ENCODE results near the gene SLC10A7.

Gene SLC10A7

DNA sequence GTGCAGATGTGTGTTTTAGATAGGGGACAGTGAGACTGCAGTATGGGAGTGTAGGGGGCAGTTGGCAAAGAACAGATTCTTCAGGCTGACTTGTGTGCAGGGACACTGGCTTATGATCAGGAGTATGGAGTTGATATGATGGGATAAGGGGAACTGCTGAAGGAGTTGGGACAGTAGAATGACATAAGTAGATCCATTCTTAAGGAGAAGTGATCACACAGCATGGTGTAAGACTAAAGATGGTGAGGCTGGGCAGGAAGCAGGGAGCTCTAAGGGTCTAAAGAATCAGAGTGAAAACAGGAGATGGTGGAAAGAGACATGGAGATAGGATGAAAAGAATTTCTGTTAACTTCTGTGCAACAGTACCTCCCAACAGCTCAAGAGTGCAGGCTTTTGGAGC is 236.7 kb downstream of the SLC10A7 start:
- H3K4me1 Mint-ChIP-seq, result no peaks in the 10 kb centered on the region
- no peak for DNase-seq
- H3K27ac Mint-ChIP-seq, result no peak overlapping the region
- no peaks in the 10 kb centered on the region for H3K27me3 Mint-ChIP-seq (ENCODE audit: low read depth, poor library complexity)
- no peaks in the 10 kb centered on the region for H3K9me3 Mint-ChIP-seq
- no peak overlapping the region for H3K4me3 Mint-ChIP-seq
- no peaks in the 10 kb centered on the region for H3K36me3 Mint-ChIP-seq (ENCODE audit: low read depth)
- TF ChIP-seq, protein P1, sequence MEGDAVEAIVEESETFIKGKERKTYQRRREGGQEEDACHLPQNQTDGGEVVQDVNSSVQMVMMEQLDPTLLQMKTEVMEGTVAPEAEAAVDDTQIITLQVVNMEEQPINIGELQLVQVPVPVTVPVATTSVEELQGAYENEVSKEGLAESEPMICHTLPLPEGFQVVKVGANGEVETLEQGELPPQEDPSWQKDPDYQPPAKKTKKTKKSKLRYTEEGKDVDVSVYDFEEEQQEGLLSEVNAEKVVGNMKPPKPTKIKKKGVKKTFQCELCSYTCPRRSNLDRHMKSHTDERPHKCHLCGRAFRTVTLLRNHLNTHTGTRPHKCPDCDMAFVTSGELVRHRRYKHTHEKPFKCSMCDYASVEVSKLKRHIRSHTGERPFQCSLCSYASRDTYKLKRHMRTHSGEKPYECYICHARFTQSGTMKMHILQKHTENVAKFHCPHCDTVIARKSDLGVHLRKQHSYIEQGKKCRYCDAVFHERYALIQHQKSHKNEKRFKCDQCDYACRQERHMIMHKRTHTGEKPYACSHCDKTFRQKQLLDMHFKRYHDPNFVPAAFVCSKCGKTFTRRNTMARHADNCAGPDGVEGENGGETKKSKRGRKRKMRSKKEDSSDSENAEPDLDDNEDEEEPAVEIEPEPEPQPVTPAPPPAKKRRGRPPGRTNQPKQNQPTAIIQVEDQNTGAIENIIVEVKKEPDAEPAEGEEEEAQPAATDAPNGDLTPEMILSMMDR (IDR thresholded peaks at IDR 0.05), result no peak

DNA sequence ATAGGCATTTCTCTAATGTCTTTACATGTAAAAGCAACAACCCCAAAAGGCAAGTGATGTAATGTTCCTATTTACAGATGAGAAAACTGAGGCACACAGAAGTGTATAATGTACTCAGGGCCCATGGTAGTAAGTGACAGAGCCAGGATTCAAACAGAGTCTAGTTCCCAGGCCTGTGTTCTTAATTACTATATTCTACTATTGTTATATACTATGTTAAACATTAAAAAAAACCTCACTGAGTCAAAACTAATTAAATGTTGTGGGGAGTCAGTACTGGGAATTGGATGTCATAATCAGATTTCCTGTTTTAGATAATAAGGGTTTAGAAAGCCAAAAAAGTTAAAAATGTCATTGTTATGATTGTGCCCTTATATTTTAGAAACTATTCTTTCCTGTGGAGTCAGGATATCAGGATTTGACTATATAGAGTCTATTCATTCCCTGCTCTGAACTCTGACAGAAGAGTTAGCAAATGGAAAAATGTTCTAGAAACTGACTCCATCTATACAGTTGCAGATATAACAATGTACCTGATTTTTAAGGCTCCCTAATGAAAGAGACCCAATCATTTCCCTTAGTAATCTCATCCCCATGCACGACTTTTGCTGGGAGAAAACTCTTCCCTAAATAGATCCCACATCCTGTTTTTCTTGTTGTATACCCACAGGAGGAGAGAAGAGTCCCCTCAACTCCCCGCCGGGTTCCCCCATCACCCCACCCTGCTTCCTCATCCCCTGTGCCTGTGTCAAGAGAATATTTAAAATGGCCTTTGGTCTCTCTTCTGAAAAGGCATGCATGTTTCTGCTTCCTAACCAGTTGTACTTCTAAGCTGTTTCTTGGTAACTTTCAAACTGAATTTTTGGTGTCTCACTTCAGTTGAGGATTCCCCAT is 237.7 kb downstream of the SLC10A7 start:
- H3K36me3 Mint-ChIP-seq (ENCODE audit: low read depth), result no peaks in the 10 kb centered on the region
- H3K4me3 Mint-ChIP-seq, result no peak overlapping the region
- TF ChIP-seq, protein P1 (IDR thresholded peaks at IDR 0.05), result no peak
- H3K4me1 Mint-ChIP-seq, result no peaks in the 10 kb centered on the region
- H3K9me3 Mint-ChIP-seq, result no peaks in the 10 kb centered on the region
- no peaks in the 10 kb centered on the region for H3K27me3 Mint-ChIP-seq (ENCODE audit: low read depth, poor library complexity)
- no peak for DNase-seq
- no peak overlapping the region for H3K27ac Mint-ChIP-seq

DNA sequence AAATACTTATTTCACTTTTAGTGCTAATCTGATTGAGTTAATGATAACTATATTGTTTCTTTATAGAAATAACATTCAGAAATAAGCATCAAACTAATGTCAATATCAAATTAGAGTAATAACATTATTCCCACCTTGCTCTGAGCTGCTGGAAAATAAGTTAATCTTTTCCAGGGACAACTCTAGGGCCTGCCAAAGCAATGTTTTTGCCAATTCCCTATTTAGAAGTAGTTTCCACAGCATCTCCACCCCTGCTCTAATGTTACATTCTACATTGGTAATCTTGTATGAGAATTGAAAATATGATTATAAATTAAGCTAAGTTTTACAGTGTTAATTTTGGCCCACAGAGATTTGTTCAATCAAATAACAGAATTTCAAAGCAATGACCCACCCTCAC is 239.1 kb downstream of the SLC10A7 start:
- no peak for DNase-seq
- Mint-ChIP-seq H3K4me3 (no peak overlapping the region), H3K27me3 (ENCODE audit: low read depth, poor library complexity) (no peaks in the 10 kb centered on the region), H3K4me1 (no peaks in the 10 kb centered on the region), H3K36me3 (ENCODE audit: low read depth) (no peaks in the 10 kb centered on the region), H3K27ac (no peak overlapping the region), H3K9me3 (no peaks in the 10 kb centered on the region)
- TF ChIP-seq, protein P1 (IDR thresholded peaks at IDR 0.05), result no peak

DNA sequence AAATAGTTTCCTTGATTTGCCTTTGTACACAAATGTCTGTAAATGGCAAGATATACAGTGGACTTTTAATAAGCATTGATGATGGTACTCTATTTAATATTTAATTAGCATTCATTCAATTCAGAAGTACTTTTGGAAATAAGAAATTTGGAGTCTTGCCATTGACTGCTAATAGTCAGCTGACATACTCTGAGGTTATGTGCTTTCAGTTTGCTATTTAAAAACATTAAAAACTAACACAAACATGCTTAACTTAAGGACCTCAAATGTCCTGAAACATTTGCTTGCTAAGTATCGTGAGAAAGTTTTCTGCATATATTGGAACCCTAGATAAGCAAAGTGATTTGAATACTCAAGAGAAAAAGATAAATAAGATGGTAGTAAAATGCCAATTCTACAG is 242.8 kb downstream of the SLC10A7 start:
- H3K4me3 Mint-ChIP-seq, result no peak overlapping the region
- no peaks in the 10 kb centered on the region for H3K27me3 Mint-ChIP-seq (ENCODE audit: low read depth, poor library complexity)
- no peak overlapping the region for H3K27ac Mint-ChIP-seq
- TF ChIP-seq, protein P1 (IDR thresholded peaks at IDR 0.05), result no peak
- H3K36me3 Mint-ChIP-seq (ENCODE audit: low read depth), result no peaks in the 10 kb centered on the region
- DNase-seq, result no peak
- H3K4me1 Mint-ChIP-seq, result no peaks in the 10 kb centered on the region
- no peaks in the 10 kb centered on the region for H3K9me3 Mint-ChIP-seq

DNA sequence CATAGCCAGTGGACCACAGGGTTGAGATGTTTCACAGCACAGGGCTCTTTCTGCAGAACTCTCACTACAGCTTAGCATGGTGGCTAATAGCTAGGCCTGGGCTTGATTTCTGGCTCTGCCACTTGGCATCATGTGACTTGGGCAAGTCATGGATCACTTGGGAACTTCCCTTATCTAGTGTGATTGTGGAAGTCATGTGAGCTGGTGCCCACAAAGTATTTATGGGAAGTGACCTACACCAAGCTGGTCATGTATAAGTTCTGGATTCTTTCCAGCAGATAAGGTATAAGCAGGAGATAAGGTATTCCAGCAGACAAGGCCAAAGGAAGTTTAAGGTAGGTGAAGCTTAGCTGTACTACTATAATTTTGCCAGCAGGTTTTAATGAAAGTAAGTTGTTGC is 246.4 kb downstream of the SLC10A7 start:
- H3K4me3 Mint-ChIP-seq, result no peak overlapping the region
- H3K36me3 Mint-ChIP-seq (ENCODE audit: low read depth), result no peaks in the 10 kb centered on the region
- no peaks in the 10 kb centered on the region for H3K27me3 Mint-ChIP-seq (ENCODE audit: low read depth, poor library complexity)
- no peak for DNase-seq
- TF ChIP-seq, protein P1 (IDR thresholded peaks at IDR 0.05), result no peak
- no peaks in the 10 kb centered on the region for H3K9me3 Mint-ChIP-seq
- no peaks in the 10 kb centered on the region for H3K4me1 Mint-ChIP-seq
- H3K27ac Mint-ChIP-seq, result no peak overlapping the region

DNA sequence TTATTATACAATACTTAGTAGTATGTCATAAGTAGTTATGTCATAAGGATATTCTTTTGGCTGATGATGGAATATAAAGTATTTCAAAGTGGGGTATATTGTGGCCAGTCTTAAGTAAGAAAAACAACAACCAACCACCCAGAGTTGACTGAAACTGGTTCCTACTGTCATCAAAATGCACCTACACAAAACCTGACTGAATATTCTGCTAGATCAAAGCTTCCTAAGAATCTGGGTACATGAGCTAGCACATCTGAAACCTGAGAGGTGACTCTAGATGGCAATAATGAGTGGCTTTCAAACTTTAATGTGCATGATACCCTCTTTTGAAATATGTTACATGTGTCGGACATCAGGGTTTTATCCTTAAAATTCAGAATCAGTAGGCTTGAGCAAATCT is 247.0 kb downstream of the SLC10A7 start:
- no peaks in the 10 kb centered on the region for H3K36me3 Mint-ChIP-seq (ENCODE audit: low read depth)
- TF ChIP-seq, protein P1 (IDR thresholded peaks at IDR 0.05), result no peak
- no peak for DNase-seq

More for the DNA sequence above, 247.0 kb downstream of the SLC10A7 start:
- H3K27ac Mint-ChIP-seq, result no peak overlapping the region
- H3K4me1 Mint-ChIP-seq, result no peaks in the 10 kb centered on the region
- H3K9me3 Mint-ChIP-seq, result no peaks in the 10 kb centered on the region
- no peak overlapping the region for H3K4me3 Mint-ChIP-seq
- H3K27me3 Mint-ChIP-seq (ENCODE audit: low read depth, poor library complexity), result no peaks in the 10 kb centered on the region
